NT2/D1 (cell line): ENCODE data around the gene GLIS1.

ENCODE experiments used
- SUZ12 ChIP-seq: IDR thresholded peaks from 2 replicates; pipeline ENCODE4 v1.6.1; 2011; ENCODE audit not compliant: insufficient read length, insufficient read depth; ENCODE audit errors: extremely low read depth
- YY1 ChIP-seq: IDR thresholded peaks from 2 replicates; pipeline ENCODE4 v1.6.1; 2011; ENCODE audit not compliant: insufficient read length, insufficient read depth
- ZNF274 ChIP-seq: IDR thresholded peaks from 2 replicates; pipeline ENCODE4 v1.6.1; 2011; ENCODE audit warnings: mild to moderate bottlenecking, low read depth, low read length

- TF ChIP-seq SUZ12 (no peak), YY1 (no peak), ZNF274 (no peak)
These were observed 148.1 kb downstream of the GLIS1 start for GRCh38 chr1:53590531-53591515.
